ENCODE data around the gene IL4R. TPM values are rescaled to one million over a fixed set of nuclear protein-coding genes. Genes with fewer than 3 reads are reported as not detected.

The IL4R gene
- polyA plus RNA-seq, 1 donor from 2014 or later, result 69.6 TPM

DNA sequence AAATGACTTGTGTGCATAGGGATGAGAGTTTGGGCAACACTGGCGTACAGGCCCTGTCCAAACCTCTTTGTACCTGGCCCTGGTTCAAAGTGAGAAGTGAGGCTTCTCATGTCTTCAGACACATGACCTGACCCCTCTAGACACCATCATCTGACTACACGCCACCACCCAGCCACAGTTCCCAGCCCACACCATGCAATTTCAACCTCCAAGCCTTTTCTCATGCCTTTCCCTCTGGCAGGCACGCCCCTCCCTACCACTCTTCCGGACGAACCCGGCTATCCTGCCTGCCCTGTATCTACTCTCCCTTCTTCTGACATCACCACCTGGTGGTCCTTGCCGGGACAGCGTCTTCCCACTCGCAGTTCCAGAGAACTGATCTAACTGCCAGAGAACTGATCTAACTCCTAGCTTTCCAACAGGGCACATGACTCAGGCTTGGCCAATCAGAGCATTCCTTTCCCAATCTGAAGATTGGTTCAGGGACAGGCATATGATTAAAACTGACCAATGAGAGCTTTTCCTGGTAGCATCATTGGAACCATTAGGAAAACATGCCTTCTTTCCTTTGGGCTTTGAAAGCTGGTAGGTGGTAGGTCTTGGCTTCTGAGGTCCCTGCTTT is 61.1 kb downstream of the IL4R start:
- Mint-ChIP-seq H3K9me3 (peaks cover 0 to 6% (median 0%) of the 10 kb centered on the region in 3 donors), H3K27ac (no peak overlapping the region), H3K27me3 (peaks cover 6% of the 10 kb centered on the region), H3K36me3 (no peaks in the 10 kb centered on the region), H3K4me3 (no peak overlapping the region), H3K4me1 (peaks cover 10 to 18% (median 10%) of the 10 kb centered on the region in 3 donors)

DNA sequence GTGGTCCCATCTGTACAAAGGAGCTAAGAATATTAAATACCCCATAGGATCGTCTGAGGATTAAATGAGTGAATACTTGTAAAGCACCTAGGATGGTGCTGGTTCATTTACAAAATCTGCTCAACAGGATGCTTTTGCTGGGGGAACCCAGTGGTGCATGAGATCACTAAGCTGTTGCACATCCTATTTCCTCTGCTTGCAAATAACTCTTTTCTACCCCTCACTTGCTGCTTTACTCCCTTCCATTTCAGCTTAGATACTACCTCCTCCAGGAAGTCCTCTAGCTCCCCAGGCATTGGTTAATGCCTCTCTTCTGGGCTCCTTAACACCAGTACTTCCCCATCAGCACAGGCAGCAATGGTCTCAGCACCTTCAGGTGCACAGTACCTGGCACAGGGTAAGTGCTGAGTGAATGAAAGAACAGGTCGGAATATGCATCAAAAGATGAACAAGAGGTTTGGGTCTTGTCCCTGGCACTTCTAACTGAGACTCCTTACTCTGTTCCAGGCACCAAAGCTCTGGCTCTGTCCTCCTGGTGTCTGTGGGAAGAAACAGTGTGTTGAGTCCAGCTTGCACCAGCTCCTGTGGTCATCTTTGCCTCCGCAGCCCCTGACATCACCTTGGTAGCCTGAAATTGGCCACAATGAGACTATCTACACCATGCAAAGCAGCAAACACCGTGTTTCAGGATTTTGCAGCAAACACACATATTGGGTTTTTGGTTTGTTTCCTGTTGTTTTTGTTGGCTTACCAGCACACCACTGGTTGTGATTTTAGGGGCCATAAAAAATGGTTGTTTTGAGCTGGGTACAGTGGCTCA is 64.1 kb downstream of the IL4R start:
- peaks cover 10 to 20% (median 15%) of the 10 kb centered on the region in 3 donors for H3K4me1 Mint-ChIP-seq
- H3K9me3 Mint-ChIP-seq, result peaks cover 0 to 1% (median 0%) of the 10 kb centered on the region in 3 donors
- peak overlapping the region in 2 of 4 donors; percentile 33 to 49 for H3K4me3 Mint-ChIP-seq
- H3K27ac Mint-ChIP-seq, result peak overlapping the region in 1 of 3 donors; percentile 71
- H3K36me3 Mint-ChIP-seq, result peaks cover 2% of the 10 kb centered on the region
- H3K27me3 Mint-ChIP-seq, result peaks cover 10% of the 10 kb centered on the region

DNA sequence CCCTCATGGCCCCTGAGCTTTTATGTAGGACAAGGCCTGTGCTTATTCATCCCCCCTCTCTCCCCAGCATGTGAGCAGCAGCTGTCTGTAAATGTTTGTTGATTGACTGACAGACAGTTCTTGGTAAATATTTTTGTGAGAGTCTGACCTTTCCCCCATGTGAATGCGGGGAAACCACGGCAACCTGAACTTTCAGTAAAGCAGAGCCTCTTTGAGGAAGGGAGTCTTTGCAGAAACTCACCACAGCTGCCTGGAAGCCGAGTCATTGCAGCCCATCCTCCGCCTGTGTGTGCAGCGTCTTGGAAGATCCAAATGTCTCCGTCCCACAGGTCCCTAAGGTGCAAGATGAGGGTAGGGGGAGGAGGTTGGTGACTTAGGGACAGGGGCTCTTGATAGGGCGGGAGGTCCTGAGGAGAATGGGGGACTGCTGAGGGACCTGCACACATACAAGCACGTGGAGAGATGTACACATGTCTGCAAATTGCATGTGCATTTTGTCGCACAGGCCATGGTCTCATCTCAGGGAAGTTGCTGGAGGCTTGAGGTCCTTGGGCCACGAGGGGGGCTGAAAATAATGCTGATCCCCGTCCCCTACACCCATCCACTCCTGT is 65.2 kb downstream of the IL4R start:
- peaks cover 10 to 20% (median 16%) of the 10 kb centered on the region in 3 donors for H3K4me1 Mint-ChIP-seq
- H3K4me3 Mint-ChIP-seq, result no peak overlapping the region
- no peak overlapping the region for H3K27ac Mint-ChIP-seq
- peaks cover 10% of the 10 kb centered on the region for H3K27me3 Mint-ChIP-seq
- peaks cover 3% of the 10 kb centered on the region for H3K36me3 Mint-ChIP-seq
- peaks cover 0 to 4% (median 4%) of the 10 kb centered on the region in 3 donors for H3K9me3 Mint-ChIP-seq

DNA sequence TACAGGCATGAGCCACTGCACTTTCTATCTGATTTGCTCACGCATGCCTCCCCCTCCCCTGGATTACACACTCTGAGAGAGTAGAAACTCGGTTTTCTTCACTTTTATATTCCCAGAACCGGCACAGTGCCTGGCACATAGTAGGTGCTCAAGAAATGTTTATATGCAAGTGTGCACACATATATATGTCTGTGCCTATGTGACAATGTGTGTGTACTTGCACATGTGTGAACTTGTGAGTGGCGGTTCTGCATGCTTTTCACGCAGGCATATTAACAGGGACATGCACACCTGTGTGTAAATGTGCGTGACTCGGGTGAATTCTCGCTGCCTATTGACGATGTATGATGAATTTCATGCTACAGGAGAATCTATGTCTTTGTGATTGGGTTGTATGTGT is 66.1 kb downstream of the IL4R start:
- Mint-ChIP-seq H3K27ac (no peak overlapping the region), H3K4me3 (no peak overlapping the region), H3K4me1 (peaks cover 12 to 25% (median 19%) of the 10 kb centered on the region in 3 donors), H3K9me3 (peaks cover 3 to 12% (median 10%) of the 10 kb centered on the region in 3 donors), H3K27me3 (peaks cover 10% of the 10 kb centered on the region), H3K36me3 (peaks cover 4% of the 10 kb centered on the region)

DNA sequence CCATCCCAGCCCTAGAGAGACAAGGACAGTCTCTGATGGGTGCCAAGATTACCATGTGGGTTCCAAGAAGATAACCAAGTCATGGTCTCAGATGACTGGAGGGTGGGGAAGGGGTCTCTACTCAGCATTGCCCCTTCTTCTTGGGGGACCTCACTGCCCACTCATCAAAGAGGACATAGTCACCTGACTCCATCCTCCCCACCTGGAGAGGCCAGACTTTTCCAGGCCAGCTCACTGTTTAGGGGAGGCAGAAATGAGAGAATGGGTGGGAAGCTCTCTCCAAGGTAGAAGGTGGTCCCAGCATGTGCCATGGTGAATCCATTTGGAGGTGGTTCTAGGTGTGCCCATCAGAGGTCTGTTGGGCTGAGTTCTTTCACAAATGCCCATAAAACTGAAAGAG is 67.5 kb downstream of the IL4R start:
- Mint-ChIP-seq H3K36me3 (peaks cover 4% of the 10 kb centered on the region), H3K4me1 (peaks cover 11 to 24% (median 19%) of the 10 kb centered on the region in 3 donors)

DNA sequence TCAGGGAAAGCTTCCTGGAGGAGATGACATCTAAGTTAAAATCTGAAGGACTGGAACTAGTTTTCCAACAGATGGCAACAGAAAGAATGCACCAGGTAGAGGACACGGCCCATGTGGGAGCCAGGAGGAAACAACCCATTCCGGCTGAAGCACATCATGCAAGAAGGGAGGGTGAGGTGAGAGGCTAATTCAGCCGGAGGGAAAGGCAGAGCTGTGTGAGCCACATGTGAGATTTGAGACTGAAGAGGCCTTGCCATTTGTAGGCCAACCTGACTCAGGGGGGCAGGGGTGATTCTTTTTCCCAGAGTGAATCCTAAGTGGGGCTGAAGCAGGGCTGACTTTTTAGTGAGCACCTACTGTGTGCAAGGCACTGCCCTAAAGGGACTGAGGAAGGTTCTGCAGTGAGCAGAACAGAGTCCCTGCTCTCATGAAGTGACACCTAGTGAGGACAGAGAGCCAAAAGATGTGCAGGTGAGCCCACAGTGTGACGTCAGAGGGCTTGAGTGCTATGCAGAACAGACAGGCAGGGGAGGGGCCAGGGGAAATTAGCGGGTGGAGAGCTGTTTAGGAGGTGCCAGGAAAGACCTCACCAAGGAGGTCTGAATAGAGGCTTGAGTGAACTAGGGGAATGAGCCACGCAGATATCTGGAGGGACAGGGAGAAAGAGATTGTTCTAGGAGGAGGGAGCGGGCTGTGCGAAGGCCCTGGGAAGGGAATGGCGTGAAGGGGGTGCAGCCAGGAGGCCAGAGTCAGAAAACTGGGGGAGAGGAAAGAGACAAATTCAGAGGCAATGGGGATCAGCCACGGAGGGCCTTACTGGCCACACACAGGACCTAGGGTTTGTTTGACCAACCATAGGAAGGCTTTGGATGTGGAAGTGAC is 68.4 kb downstream of the IL4R start:
- H3K4me3 Mint-ChIP-seq, result no peak overlapping the region
- H3K4me1 Mint-ChIP-seq, result peaks cover 12 to 22% (median 19%) of the 10 kb centered on the region in 3 donors
- peak overlapping the region in 1 of 3 donors; percentile 26 for H3K27ac Mint-ChIP-seq
- peaks cover 12% of the 10 kb centered on the region for H3K27me3 Mint-ChIP-seq
- peaks cover 8% of the 10 kb centered on the region for H3K36me3 Mint-ChIP-seq
- H3K9me3 Mint-ChIP-seq, result peaks cover 3 to 21% (median 10%) of the 10 kb centered on the region in 3 donors

More for the DNA sequence above, 67.5 kb downstream of the IL4R start:
- Mint-ChIP-seq H3K4me3 (no peak overlapping the region), H3K27me3 (peaks cover 12% of the 10 kb centered on the region), H3K27ac (no peak overlapping the region), H3K9me3 (peaks cover 3 to 15% (median 10%) of the 10 kb centered on the region in 3 donors)

DNA sequence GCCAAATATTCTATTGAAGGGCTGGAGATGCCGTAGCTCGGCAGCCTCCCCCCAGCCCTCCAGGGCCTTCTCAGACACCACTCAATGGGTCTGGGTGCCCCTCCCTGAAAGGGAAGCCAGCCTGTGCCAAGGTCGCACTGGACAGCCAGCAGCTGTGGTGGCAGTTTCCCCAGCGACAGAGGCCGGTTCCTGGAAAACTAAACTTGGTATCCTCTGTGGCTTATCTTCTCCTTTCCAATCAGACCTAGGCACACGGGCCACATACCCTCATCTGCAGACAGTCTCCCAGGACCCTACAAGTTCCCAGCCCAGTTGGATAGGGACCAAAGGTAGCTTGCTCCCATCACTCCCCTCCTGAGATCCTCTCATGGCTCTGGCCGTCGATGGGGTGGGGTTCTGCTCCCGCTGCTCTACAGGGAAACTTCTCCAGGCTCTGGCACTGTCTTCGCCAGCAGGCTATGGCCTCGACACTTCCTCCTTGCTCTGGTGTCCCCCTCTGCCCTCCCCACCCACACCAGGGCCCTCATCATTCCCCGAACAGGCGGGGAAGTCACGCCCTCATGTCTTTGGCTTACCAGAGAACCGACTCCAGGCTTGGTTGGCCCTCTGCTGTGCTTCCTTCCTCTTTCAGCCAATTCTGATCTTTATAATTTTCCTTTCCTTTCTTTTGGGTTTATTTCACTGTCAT is 69.9 kb downstream of the IL4R start:
- Mint-ChIP-seq H3K36me3 (peaks cover 8% of the 10 kb centered on the region), H3K4me3 (no peak overlapping the region), H3K9me3 (peaks cover 3 to 23% (median 10%) of the 10 kb centered on the region in 3 donors), H3K27ac (no peak overlapping the region), H3K4me1 (peaks cover 6 to 11% (median 8%) of the 10 kb centered on the region in 3 donors), H3K27me3 (peaks cover 14% of the 10 kb centered on the region)

DNA sequence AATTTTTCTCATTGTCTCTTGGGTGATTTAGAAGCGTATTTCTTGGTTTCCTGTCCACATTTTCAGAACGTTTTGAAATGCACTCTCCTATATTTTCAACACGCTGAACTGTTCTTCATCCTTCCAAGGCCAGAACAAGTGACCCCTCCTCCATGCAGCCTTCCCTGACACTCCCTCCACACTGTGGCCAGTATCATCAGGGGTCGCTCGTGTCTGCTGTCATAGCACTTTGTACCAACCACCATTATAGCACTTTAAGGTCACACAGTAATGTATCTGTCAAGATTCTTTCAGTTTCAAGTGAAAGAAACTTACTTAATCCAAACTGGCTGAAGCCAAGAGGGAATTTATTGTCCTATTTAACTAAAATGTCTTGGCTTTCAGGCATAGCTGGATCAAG is 70.7 kb downstream of the IL4R start:
- H3K4me3 Mint-ChIP-seq, result no peak overlapping the region
- peaks cover 19% of the 10 kb centered on the region for H3K27me3 Mint-ChIP-seq
- no peak overlapping the region for H3K27ac Mint-ChIP-seq
- peaks cover 3 to 23% (median 13%) of the 10 kb centered on the region in 3 donors for H3K9me3 Mint-ChIP-seq
- peaks cover 8% of the 10 kb centered on the region for H3K36me3 Mint-ChIP-seq
- peaks cover 3 to 8% (median 7%) of the 10 kb centered on the region in 3 donors for H3K4me1 Mint-ChIP-seq

DNA sequence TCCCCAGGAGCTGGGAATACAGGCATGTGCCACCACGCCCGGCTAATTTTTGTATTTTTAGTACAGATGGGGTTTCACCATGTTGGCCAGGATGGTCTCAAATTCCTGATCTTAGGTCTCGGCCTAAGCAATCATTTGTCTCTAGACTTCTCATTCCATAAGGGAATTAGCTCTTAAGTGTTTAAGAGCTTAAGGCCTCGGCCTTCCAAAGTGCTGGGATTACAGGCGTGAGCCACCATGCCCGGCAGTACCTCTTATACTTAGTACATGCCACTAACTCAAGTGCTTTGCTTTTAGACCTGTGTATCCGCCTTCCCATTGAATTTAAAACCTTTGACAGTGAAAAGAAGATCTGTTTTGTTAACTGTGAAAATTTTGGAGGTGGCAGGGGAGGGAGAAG is 71.6 kb downstream of the IL4R start:
- peaks cover 8% of the 10 kb centered on the region for H3K36me3 Mint-ChIP-seq
- H3K27ac Mint-ChIP-seq, result no peak overlapping the region
- H3K4me3 Mint-ChIP-seq, result no peak overlapping the region
- peaks cover 5 to 23% (median 16%) of the 10 kb centered on the region in 3 donors for H3K9me3 Mint-ChIP-seq
- peaks cover 3 to 8% (median 5%) of the 10 kb centered on the region in 3 donors for H3K4me1 Mint-ChIP-seq
- peaks cover 21% of the 10 kb centered on the region for H3K27me3 Mint-ChIP-seq

DNA sequence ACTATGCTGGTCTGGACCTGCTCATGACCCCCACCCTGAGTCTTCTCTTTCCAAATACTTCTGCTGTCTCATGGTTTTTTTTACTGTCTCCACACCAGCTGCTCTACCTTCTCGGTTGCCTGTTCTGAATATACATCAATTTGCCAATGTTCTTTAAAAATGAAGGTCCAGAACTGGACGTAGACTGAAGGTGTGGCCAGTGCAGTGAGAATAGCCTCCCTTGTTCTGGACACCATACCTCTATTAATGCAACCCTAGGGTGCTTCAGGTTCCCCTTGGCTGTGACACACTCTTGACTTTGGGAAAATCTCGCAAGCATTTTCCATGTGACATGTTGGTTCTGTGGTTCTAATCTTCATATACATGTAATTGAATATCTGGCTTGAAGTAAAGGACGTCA is 72.9 kb downstream of the IL4R start:
- Mint-ChIP-seq H3K4me1 (peaks cover 3 to 5% (median 4%) of the 10 kb centered on the region in 3 donors), H3K4me3 (no peak overlapping the region), H3K9me3 (peaks cover 7 to 25% (median 18%) of the 10 kb centered on the region in 3 donors), H3K27me3 (peaks cover 26% of the 10 kb centered on the region), H3K27ac (peak overlapping the region in 1 of 3 donors; percentile 63), H3K36me3 (peaks cover 12% of the 10 kb centered on the region)

DNA sequence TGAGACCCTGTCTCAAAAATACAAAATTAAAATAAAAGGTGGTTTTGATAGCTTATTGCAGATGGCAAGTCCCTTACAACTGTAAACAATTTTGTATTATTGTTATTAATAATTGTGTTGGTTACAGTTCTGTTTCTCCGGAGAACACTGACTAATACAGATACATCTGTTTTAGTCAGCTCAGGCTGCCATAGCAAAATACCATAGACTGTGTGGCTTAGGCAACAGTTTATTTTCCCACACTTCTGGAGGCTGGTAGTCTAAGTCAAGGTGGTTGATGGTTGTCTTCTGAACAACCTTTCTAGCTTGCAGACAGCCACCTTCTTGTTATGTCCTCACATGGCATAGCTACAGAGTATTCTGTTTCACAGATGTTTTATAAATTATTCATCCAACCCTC is 74.0 kb downstream of the IL4R start:
- Mint-ChIP-seq H3K27me3 (peaks cover 23% of the 10 kb centered on the region), H3K4me3 (no peak overlapping the region), H3K36me3 (peaks cover 15% of the 10 kb centered on the region), H3K27ac (no peak overlapping the region), H3K4me1 (peaks cover 3 to 5% (median 4%) of the 10 kb centered on the region in 3 donors), H3K9me3 (peaks cover 8 to 28% (median 23%) of the 10 kb centered on the region in 3 donors)

DNA sequence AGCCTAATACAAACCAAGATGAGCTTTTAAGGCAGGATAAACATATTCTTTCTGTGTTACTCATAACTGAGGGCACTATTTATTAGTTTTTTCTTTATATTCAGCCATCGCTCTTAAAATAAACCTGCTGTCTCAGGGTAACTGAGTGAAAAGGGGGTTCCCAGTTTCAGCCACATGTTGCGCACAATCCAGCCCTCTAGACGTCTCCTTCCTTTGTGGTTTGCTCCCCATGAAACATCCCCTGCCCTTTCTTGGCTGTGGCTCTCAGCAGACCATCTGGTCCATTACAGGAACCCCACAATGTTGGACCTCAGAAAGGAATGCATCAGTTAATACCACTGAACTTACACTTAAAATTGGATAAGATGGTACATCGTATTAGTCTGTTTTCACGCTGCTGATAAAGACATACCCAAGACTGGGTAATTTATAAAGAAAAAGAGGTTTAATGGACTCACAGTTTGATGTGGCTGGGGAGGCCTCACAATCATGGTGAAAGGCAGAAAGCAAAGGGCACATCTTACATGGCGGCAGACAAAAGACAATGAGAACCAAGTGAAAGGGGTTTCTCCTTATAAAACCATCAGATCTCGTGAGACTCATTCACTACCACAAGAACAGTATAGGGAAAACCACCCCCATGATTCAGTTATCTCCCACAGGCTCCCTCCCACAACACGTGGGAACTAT is 75.6 kb downstream of the IL4R start:
- no peak overlapping the region for H3K27ac Mint-ChIP-seq
- peaks cover 0 to 1% (median 1%) of the 10 kb centered on the region in 3 donors for H3K4me1 Mint-ChIP-seq
- no peak overlapping the region for H3K4me3 Mint-ChIP-seq
- peaks cover 23% of the 10 kb centered on the region for H3K27me3 Mint-ChIP-seq
- peaks cover 16% of the 10 kb centered on the region for H3K36me3 Mint-ChIP-seq
- H3K9me3 Mint-ChIP-seq, result peaks cover 10 to 33% (median 25%) of the 10 kb centered on the region in 3 donors

DNA sequence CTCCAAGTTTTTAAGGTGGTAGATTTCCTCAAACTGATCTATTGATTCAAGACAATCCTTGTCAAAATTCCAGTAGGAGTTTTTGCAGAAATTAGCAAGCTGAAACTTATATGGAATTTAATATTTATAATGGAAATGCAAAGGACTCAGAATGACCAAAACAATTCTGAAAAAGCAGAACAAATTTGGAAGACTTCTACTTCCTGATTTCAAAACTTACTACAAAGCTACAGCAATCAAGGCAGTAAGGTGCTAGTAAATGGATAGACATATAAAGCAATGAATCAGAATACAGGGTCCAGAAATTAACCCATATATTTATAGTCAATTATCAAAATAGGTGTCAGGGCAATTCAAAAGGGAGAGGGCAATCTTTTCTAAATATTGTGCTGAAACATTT is 76.4 kb downstream of the IL4R start:
- peaks cover 23% of the 10 kb centered on the region for H3K27me3 Mint-ChIP-seq
- H3K27ac Mint-ChIP-seq, result no peak overlapping the region
- no peak overlapping the region for H3K4me3 Mint-ChIP-seq
- peaks cover 0 to 1% (median 0%) of the 10 kb centered on the region in 3 donors for H3K4me1 Mint-ChIP-seq
- peaks cover 12 to 32% (median 25%) of the 10 kb centered on the region in 3 donors for H3K9me3 Mint-ChIP-seq
- peaks cover 16% of the 10 kb centered on the region for H3K36me3 Mint-ChIP-seq

All from IgD-negative memory B cell (primary cell).